B cell (primary cell): ENCODE measurements around the gene UTY.

Experiments
- EZH2 ChIP-seq: IDR thresholded peaks from 2 replicates; pipeline ENCODE4 v1.6.1; 2012; ENCODE audit warnings: borderline replicate concordance, low read depth, mild to moderate bottlenecking, moderate library complexity, low read length; ENCODE audit not compliant: insufficient read depth, poor library complexity, severe bottlenecking
- TF ChIP-seq, protein P1 (sequence below): fragments of 200-600 bp; IDR thresholded peaks from one replicate; pipeline ENCODE4 v1.8.0; 2022; ENCODE audit warnings: antibody characterized with exemption, mild to moderate bottlenecking

GRCh38 chrY:13370245-13370644 is 109.6 kb downstream of the UTY start:
- TF ChIP-seq, protein P1, sequence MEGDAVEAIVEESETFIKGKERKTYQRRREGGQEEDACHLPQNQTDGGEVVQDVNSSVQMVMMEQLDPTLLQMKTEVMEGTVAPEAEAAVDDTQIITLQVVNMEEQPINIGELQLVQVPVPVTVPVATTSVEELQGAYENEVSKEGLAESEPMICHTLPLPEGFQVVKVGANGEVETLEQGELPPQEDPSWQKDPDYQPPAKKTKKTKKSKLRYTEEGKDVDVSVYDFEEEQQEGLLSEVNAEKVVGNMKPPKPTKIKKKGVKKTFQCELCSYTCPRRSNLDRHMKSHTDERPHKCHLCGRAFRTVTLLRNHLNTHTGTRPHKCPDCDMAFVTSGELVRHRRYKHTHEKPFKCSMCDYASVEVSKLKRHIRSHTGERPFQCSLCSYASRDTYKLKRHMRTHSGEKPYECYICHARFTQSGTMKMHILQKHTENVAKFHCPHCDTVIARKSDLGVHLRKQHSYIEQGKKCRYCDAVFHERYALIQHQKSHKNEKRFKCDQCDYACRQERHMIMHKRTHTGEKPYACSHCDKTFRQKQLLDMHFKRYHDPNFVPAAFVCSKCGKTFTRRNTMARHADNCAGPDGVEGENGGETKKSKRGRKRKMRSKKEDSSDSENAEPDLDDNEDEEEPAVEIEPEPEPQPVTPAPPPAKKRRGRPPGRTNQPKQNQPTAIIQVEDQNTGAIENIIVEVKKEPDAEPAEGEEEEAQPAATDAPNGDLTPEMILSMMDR, result no peak
- no peak for TF ChIP-seq EZH2
